Hematopoietic multipotent progenitor cell treated with erythropoietin and hydrocortisone succinate and interleukin-3 and kit ligand, for 4 days (in vitro differentiated cells): ENCODE data around the gene C1orf122.
"Not testable (repeated sequence)": the region's sequence is repeated elsewhere in the genome, so short reads cannot be mapped to it uniquely, and the experiment has no call there.

Source experiments
- DNase-seq: peaks from one replicate; pipeline ENCODE4 v3.0.0-alpha.2; 2015

Gene C1orf122

DNA sequence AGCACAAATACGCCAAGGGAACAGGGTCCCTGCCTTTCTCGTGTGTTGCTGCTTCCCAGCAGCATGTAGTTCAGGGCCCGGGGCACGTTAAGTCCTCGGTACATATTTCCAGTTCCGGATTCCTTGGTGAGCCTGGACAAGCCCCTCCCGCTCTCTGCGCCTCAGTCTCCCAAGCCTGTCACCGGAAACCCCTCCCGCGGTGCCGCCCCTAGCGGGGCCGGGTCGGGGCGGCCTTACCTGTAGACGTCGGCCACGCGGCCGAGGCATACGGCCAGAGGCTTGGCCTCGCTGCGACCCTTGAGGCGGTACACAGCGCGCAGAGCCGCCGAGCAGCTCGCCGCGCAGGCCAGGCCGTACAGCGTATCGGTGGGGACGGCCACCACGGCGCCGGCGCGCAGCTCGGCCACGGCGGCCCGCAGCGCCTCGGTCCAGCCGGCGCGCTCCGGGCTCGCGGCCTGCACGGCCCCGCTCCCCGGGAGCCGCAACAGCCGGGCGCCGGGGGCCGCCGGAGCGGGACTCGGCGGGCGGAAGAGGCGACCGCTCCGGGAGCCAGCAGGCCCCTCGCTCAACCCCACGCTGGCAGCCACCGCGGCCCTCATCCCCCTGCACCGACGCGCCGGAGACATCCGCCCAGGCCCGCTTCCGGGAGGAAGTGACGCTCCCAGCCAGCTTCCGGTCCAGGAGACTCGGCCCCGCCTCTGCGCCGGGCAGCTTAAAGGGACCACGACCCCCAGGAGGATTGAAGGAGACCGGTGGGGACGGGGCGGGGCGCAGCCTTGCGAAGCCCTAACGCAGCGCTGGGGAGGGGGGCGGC, at the start of gene C1orf122, which contains the start of gene YRDC:
C1orf122 (plus strand) TSS at position 236 of the 814 bp plus-strand sequence. CDS start 615 bp downstream, outside the sequence.
YRDC (minus strand) TSS at position 654 of the 814 bp plus-strand sequence; CDS start at position 626, 28 bp downstream.
- DNase-seq = peak; percentile 98

DNA sequence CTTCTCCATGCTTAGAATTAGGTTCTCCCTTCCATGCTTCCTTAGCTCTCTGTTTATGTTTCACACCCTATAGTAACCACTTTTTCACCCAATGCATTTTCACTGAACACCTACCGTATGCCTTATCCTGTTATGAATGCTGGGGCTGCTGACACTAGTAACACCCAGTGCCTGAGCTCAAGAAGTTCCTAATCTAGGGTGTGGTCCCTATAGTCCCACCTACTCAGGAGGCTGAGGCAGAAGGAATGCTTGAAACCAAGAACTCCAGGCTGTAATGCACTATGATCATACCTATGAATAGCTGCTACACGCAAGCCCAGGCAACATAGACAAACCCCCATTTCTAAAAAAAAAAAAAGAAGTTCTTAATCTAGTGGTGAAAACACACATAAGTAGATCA, 48.1 kb upstream of the C1orf122 start:
- DNase-seq = no peak

DNA sequence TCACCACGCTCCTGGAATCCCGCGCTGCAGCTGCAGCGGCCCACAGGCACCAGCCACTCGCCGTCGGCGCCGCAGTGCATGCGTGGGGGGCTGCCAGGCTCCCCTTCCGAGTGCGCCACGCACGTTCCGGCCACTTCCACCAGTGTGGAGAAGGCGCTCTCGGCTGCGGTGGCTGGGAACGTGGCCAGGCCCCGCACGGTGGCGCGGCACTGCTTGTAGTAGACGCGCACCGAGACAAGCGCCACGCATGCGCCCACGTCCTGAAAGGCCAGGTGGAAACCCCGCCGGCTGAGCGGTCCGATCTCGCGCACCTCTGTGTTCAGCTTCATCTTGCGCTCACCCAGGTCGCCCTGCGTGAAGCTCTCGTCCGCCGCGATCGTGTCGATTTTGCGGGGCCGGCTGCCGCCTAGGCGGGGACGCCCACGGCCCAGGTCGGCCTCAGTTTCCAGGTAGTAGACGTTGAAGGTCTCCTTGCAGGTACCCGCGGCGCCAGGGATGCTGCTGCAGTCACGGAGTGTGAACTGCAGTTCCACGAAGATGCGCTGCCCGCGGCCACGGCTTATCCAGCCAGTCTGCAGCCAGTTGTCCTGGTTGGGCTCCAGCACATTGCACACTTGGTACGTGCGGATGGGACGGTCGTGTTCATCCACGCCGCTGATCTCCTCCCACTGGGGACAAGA, 46.0 kb upstream of the C1orf122 start:
- no peak for DNase-seq

DNA sequence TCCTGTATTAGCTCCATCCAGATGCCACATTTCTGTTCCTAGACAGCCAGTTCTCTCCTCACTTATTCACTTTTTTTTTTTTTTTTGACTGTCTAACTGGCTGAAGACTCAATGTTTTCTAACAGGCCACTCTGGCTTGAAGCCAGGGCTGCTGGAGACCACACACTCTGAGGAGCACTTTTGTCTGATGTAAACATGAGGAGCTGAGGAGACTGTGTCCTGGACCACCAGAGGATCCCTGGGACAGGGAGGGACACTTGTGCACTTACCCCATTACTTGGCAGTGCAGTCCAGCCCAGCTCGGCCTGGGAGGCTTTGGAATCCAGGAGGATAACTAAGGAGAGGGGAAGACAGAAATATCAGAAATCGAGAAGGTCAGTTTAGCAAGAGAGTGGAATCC, 45.1 kb upstream of the C1orf122 start:
- no peak for DNase-seq

DNA sequence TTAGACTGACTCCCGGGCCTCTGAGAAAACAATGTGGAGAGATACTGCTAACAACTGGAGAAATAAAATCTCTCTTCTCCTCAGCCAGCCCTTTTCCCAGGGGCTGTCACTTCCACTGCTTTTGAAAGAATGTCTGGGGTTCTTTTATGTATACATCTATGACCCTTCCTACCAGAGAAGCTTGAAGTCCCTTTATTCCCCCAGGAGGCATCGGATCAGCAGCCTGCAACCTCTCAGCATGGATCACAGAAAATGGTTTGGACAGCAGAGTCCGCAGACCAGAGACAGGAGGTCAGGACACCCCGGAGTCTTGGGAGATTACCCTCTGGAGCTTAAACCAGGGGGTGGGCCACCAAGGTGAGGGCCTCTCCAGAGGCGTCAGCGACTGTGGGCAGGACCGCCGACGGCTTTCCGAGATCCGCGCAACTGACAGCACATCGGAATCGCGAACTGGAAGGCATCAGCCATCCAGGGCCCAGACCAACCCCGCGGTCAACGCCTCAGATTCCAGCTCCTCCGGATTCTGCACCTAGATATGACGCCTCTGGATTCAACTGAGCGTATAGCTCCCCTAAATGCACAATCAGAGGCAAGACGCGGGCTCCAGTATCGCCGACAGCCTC, 43.7 kb upstream of the C1orf122 start:
- no peak for DNase-seq

DNA sequence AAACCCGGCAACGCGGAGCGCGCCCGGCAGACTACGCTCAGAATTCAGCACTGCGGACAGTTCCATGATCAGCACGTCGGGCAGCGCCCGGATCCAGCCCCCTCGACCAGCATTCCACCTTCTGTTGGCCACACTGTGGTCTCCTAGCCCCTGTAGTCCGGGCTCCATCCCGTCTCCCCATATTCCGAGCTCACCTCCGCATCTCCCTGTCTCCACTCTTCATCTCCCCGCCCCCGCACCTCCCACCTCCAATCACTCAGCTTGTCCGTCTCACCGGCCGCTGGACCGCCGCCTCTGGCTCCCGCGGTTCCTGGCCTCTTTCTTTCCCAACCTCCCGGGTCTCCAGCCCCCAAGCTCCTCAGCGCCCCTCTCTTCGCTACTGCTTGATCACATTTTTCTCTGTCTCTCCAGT, 43.2 kb upstream of the C1orf122 start:
- DNase-seq = peak; percentile 87

DNA sequence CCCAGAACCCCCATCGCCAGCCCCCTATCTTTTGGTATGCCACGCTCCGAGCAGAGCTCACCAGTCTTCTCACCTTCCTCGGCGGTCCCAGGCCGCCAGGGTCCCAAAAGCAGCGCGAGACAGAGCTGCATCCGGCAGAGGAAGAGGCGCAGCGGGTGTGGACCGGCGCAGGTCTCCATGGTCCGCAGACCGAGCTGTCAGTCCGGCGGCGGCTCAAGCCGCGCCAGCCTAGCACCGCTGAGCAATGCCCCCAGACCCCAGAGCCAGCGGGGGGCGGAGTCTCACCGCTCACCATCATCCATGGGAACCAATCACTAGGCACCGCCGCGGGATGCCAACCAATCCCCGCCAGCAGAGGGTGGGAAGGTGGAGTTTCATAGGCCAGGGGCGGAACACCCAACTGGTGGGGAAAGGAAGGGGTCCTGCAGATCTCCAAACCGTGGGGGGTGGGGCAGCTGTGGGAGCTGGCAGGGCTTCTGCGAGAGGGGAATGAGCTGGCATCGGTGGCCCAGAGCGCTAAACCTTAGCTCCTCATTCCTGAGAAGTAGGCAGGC, 42.6 kb upstream of the C1orf122 start, which contains the start of gene EPHA10:
EPHA10 (minus strand) TSS at position 233 of the 554 bp plus-strand sequence; CDS start at position 179, 54 bp downstream.
- no peak for DNase-seq

DNA sequence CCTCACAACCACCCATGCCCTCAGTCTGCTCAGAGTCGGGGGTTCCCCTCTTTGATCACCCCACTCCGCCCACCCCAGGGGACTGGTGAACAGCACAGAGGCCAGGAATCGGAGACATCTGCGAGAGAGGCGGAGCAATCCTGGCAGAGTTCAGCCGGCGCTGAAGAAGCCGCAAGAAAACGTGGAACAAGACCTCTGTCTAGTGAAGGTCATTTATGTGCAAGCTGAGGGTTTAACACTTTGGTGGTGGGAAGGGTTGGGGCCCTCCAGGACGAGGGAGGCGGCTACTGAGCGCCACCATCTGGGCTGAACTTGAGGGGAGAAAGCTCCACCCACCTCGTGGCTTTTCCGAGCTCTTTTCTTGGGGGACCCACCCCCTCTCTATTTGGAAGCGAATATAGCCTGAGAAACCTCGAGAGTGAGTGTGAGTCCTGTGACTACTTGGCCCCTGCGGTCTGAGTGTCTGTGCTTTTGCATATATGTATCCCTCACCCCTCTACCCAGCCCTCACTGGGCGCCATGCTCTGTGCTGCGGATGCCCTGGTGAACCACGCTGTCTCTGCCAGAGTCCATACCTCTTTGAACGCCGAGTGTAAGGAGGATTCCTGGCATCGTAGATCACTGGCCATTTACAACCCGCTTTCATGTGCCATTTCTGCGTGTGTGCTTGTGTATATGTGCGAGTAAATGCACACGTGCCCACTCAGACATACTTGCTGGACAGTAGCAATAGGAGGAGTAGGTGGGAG, 41.5 kb upstream of the C1orf122 start:
- DNase-seq = peak; percentile 36

DNA sequence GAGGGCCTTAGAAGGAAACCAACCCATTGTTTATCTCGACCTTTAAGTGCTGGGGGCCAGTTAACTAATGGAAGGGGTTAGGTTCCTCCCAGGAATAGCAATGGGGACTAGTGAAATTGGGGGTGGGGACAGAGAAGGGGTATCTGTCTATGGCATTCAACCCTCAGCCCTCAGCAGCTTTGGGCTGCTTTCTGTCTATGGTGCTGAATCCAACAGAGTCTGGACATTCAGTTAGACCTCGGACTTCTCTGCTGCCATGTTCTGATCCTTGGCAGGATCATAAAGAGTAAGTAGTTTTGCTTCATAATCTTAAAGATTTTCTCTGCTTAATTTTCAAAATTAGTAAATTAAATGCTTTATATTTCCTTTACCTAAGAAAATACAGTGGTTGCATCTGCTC, 40.1 kb upstream of the C1orf122 start:
- no peak for DNase-seq

DNA sequence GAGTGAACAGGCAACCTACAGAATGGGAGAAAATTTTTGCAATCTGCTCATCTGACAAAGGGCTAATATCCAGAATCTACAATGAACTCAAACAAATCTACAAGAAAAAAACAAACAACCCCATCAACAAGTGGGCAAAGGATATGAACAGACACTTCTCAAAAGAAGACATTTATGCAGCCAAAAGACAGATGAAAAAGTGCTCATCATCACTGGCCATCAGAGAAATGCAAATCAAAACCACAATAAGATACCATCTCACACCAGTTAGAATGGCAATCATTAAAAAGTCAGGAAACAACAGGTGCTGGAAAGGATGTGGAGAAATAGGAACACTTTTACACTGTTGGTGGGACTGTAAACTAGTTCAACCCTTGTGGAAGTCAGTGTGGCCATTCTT, 36.1 kb upstream of the C1orf122 start:
- DNase-seq = not testable (repeated sequence)

DNA sequence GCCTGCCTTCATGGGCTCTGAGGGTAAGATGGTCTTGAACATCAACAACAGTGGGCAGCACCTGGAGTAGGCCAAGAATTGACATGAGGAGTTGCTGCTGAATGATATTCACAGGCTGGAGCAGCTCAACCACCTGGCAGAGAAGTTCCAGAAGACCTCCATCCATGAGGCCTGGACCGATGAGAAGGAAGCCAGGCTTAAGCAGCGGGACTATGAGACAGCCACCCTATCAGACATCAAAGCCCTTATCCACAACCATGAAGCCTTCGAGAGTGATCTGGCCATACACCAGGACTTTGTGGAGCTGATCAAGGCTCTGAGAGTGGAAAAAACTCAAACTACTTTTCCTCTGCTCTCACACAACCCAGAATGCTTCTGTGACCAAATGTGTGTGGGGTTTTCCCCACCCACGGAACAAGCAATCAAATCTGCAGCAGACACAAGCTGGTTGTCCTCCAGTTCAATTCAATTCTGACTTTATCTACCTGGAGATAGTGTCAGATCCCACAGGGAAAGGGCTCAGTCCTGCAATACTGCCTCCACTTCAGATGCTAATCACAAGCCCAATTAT, 30.6 kb upstream of the C1orf122 start:
- DNase-seq = no peak

DNA sequence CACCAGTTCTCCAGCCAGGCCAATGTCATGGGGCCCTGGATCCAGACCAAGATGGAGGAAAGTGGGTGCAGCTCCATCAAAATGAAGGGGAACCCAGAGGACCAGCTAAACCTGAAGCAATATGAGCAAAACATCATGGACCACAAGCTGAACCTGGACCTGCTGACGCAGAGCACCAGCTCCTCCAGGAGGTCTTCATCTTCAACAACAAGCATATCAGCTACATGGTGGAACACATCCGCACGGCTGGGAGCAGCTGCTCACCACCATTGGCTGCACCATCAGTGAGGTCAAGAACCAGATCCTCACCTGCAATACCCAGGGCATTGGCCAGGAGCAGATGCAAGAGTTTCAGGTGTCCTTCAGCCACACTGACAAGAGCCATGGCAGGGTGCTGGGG, 28.9 kb upstream of the C1orf122 start:
- no peak for DNase-seq

DNA sequence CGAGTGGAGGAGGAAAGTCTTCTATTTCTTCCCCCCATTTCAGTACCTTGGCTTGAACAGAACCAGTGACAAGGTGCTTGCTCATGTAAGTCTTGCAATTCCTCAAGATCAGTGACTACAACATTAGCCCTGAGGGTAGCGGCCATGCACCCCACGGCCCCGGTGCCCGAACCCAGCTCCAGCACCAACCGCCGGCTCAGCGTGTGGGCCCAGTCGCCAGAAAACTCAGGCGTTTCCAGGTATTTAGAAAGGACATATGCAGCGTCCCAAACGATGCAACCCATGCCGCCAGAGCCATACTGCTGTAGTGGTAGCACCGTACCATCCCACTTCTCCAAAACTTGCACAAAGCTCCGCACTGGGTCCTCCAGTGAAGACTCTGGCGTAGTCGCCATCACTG, 25.1 kb upstream of the C1orf122 start:
- DNase-seq = no peak

DNA sequence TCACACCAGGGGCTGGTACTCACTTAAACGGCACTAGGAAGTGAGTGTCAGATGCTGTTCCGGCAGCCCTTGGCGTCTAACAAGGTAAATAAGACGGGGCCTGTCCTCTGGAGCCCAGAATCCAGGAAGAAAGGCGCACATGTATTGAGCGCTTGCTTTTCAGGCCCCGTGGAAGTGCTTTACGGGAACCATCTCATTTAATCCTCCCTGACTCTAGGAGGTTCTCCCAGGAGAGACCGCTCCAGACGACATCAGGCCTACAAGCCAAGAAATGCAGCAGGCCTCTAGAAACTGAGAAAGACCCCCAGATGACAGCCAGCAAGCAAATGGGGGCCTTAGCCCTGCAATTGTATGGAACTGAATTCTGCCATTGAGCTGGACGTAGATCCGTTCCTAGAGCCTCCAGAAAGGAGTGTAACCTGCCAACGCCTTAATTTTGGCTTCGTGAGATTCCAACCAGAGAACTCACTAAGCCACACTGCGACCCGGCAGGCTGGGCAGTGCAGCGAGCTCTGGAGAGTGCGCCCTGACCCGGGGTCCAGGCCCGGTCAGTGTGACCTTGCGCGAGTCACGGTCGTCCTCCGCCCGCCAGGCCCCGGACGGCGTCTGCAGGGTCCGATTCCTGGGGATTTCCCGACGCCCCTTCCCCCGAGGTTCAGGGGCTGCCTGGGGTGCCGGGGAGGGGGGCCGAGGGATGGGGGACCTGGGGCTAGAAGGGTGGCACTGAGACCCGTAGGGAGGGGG, 14.5 kb upstream of the C1orf122 start:
- no peak for DNase-seq

DNA sequence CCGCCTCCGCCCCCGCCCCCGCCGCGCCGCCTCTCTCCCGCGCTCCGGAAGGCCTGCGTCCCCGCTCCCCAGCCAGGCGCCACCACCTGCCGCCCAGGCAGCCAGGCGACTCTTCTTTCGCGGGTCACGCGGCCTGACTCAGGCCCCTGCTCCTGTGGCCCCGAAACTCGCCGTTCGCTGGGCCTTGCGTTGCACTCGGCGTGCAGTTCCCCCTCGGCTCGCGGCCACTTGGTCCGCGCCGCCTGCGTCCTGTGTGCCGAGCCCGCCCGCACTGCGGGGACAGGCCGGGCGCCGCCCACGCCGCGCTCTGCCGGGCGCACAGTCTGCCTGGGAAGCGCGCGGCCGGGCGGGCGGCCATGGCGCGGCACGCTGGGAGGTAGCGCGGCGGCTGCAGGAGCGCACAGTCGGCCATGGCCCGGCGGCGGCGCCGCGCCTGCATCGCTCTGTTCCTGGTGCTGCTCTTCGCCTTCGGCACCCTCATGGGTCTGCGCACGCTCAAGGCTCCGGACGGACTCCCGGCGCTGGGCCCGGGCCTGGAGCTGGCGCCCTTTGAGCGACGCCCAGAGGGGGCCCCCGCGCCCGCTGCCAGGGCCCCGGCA, 13.7 kb upstream of the C1orf122 start, which contains the start of gene MANEAL:
MANEAL (plus strand) TSS at position 75 of the 599 bp plus-strand sequence; CDS start at position 411, 336 bp downstream.
- DNase-seq = peak; percentile 78

DNA sequence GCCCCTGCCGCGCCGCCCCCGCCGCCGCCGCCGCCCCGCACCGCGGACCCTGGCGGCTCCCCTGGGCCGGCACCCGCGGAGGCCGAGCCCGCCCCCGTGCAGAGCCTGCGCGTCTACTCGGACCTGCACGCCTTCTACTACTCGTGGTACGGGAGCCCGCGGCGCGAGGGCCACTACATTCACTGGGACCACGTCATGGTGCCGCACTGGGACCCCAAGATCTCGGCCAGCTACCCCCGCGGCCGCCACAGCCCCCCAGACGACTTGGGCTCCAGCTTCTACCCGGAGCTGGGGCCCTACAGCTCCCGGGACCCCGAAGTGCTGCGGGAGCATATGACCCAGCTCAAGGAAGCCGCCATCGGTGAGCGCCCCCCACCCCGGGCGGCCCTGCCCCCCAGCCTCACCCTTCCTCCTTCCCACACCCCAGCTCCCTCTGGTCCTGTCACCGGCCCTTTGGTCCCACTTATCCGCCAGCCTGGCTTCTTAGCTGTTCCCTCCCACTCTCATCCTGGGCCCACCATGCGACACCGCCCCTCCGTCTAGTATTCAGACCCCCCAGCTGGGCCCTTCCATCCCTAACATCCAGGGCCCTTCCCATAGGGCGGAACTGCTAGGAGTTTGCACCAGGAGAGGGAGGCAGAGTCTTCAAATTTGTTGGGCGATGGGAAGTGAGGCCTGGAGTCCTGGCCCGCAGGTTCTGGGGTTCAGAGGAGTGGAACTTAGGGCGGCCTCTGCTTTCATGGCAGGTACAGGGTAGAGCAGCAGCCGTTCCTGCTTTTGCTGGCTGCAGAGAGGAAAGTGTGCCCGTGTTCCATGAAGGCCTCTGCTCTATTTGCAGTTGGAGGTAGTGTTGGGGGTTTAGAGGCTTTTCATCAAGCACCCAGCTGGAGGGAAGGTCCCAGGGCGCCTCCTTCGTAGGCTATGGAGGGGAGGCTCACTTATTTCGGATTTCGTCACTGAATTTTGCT, 12.9 kb upstream of the C1orf122 start:
- no peak for DNase-seq

DNA sequence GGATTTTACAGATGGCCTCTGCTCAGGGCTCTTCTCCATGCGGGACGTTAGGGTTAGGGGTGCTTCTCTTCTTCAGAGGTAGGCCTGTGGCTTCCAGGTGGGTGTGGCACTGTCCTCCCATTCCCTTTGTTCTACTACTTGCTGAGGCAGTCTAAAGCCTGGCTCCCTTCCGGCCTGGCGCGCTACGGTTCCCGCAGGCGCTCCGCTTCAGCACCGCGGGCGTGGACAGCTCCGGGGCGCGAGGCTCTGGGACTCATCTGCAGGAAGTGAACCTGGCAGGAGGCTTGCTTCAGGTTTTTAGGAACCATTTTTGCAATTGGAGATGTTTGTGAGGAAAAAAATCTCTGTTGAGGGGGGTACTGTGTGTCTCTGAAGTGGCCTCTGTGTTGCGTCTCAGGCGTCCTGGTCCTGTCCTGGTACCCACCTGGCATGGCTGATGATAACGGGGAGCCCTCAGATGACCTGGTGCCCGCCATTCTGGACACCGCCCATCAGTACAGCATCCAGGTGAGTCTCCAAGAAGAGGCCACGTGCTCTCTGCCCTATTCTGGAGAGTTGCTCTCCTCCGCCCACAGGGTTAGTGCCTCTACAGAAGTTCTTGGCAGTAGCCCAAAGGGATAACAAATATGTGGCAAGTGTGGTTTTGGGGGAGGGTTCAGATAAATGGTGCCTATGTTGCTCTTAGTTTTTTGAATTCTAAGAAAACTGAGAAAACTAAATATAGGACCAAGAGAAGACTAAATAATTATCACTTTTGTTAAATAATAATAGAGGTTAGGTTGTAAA, 12.1 kb upstream of the C1orf122 start:
- peak; percentile 89 for DNase-seq

DNA sequence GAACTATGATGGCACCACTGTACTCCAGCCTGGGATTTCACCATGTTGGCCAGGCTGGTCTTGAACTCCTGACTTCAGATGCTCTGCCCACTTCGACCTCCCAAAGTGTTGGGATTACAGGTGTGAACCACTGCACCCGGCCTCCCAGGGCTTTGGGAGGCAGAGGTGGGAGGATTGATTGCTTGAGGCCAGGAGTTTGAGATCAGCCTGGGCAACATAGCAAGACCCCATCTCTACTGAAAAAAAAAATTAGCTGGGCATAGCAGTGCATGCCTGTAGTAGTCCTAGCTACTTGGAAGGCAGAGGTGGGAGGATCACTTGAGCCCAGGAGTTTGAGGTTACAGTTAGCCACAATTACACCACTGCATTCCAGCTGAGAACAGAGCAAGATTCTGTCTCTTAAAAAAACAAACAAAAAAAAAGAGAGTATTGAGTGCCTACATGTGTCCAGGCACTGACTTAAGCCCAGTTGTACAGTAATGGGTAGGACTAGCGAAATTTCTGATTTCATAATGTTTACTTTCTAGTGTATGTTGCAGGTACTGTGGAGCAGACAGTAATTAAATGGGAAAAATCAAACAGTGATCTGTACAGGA, 9.7 kb upstream of the C1orf122 start:
- no peak for DNase-seq
